SKM-1 treated with dmso at 0.1 percent for 144 hours (cell line): Measurements from ENCODE around the gene TXLNG.
A peak's percentile ranks its signal among the peaks of the same experiment; 100 is the strongest.
"Not testable (repeated sequence)": the region's sequence is repeated elsewhere in the genome, so short reads cannot be mapped to it uniquely, and the experiment has no call there.

ENCODE experiments used
- DNase-seq: peaks from one replicate; lab custom pipeline; 2025; ENCODE audit not compliant: unreplicated experiment; lab: John Stamatoyannopoulos, UW

The TXLNG gene

GRCh38 chrX:16838202-16839066, 52.2 kb downstream of the TXLNG start:
- DNase-seq, result no peak

- DNase-seq, result no peak
Observed at GRCh38 chrX:16839219-16839851, 53.1 kb downstream of the TXLNG start.

GRCh38 chrX:16839852-16840460, 53.7 kb downstream of the TXLNG start:
- no peak for DNase-seq

- DNase-seq, result no peak
Observed at GRCh38 chrX:16842684-16843083, 56.4 kb downstream of the TXLNG start.

GRCh38 chrX:16843208-16843909, 57.1 kb downstream of the TXLNG start:
- DNase-seq, result no peak

GRCh38 chrX:16845686-16846085, 59.4 kb downstream of the TXLNG start:
- no peak for DNase-seq

- DNase-seq, result no peak
Observed at GRCh38 chrX:16848541-16848940, 62.3 kb downstream of the TXLNG start.

- no peak for DNase-seq
Observed at GRCh38 chrX:16851421-16851820, 65.2 kb downstream of the TXLNG start.

DNA sequence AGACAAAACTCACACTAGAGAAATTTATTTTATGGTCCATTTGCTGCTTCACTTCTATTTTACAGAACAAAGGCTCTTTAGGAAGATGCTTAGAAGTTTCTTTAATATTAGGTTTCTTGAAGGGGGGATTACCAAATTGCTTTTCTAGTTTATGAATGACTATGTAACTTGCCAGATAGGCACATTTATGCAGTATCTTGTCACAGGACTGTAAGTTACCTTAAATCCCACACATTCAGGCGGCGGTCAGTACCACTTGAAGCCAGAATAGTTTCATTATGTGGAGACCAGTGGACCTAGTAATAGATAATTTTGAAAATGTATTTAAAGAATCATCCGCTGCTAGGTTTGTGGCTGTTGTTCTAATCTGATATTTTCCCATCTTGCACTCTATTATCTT, 65.6 kb downstream of the TXLNG start:
- no peak for DNase-seq

DNA sequence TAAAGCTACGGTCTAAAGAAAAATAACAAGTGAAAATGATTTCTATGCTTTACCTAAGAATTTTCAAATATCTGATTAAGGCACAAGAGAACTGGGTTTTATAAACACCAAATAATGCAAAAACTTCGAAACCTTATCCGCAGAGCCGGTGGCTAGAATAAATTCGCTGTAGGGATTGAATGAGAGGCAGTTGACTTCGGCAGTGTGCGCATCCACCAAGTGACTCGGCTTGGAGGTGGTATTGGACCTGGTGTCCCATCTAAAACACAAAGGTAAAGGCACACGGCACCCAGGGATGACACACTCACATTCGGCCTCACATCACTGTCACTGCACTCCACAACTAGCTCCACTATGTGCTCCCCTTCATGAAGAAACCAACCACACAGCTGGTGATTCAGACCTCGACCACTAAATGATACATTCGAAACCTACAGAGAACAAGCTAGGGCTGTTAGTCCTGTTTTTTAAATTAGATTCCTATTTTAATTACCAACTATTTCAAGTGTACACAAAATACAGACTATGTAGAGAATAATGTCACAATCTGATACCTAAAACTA, 66.4 kb downstream of the TXLNG start:
- no peak for DNase-seq

DNA sequence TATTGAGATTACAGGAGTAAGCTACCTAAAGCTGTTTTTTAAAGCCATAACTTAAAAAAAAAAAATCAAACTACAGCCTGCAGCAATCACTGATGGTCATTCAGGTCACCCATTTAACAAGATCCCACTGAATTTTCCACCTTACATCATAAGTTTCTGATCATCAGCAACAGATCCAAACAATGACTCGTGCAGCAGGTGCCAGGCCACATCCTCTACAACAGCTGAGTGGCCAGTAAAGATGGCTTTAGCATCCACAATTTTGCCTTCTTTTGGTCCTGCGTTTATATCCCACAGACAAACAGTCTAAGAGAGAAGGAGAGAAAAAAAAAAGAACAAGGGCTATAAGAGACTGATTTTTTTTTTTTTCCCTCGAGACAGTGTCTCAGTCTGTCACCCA, 67.3 kb downstream of the TXLNG start:
- no peak for DNase-seq

GRCh38 chrX:16855363-16856075, 69.3 kb downstream of the TXLNG start:
- no peak for DNase-seq

- DNase-seq, result not testable (repeated sequence)
Observed at GRCh38 chrX:16856076-16856404, 69.8 kb downstream of the TXLNG start.

GRCh38 chrX:16856744-16857143, 70.5 kb downstream of the TXLNG start:
- no peak for DNase-seq

- DNase-seq, result no peak
Observed at GRCh38 chrX:16862829-16863228, 76.6 kb downstream of the TXLNG start.

DNA sequence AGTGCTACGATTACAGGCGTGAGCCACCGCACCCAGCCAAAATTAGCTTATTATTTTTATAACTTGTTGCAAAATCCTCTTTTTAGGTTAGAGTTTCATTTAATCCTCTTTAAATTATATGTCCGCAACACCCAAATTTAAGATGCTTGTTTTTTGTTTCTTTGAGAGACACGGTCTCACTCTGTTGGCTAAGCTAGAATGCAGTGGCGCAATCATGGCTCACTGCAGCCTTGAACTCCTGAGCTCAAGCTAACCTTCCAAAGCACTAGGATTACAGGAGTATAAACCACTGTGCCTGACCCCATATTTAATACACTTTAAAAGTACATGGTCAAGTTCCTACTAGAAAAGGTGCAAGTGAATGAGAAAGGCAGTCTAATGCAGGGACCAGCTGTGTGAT, 81.7 kb downstream of the TXLNG start:
- no peak for DNase-seq

GRCh38 chrX:16868920-16869319, 82.7 kb downstream of the TXLNG start:
- no peak for DNase-seq

- no peak for DNase-seq
Observed at GRCh38 chrX:16869393-16870094, 83.3 kb downstream of the TXLNG start.

- peak; percentile 78 for DNase-seq
Observed at GRCh38 chrX:16870095-16870861, 84.0 kb downstream of the TXLNG start, which contains the start of gene RBBP7. TSS of gene RBBP7 (minus strand) at chrX:16870362. CDS start at chrX:16870053, 309 bp downstream.
